ENCODE measurements around the gene TMEM271.

TMEM271 gene

DNA sequence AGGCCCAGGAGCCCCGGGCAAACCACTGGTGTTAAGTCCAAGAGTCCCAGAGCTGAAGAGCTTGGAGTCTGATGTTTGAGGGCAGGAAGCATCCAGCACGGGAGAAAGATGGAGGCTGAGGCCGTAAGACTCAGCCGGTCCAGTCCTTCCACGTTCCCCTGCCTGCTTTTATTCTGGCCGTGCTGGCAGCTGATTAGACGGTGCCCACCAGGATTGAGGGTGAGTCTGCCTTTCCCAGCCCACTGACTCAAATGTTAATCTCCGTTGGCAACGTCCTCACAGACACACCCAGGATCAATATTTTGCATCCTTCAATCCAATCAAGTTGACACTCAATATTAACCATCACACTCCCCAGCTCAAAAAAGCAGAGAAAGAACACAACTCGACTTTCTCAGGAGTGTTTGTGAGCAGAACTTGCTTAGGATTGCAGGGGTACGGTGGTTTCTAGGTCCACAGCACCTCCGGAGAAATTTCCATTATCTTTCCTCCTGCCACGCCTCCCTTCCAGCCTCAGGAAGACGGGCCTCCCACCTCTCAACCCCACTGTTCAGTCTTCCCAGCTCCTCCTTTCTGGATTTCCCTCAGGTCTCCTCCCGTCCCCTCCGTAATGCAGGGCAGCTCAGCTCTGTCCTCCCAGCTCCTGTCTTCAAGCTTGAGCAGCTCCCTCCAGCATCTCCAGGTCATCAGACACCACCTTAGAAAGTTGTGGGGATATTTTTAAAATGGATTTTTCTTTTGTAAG, 13.3 kb upstream of the TMEM271 start:
- no peak overlapping the region for H3K18ac ChIP-seq (ENCODE audit: low read length)
- no peak overlapping the region for H2AFZ ChIP-seq (ENCODE audit: insufficient read depth, low read length, poor library complexity)
- WGBS (ENCODE audit: extremely low coverage, insufficient coverage, insufficient read length): no CpG with 5 or more reads among the region's 16 CpGs
- peaks cover 5% of the 10 kb centered on the region for H3K9me3 ChIP-seq (ENCODE audit: insufficient read depth, low read depth, low read length)
- no peak overlapping the region for H3K4me2 ChIP-seq (ENCODE audit: low read length)
- H3K23ac ChIP-seq (ENCODE audit: low read length): no peak overlapping the region
- no peak overlapping the region for H2BK5ac ChIP-seq (ENCODE audit: low read depth, low read length, poor library complexity)
- no peaks in the 10 kb centered on the region for H3K79me2 ChIP-seq (ENCODE audit: control insufficient read depth, insufficient read depth, low read length, poor library complexity)
- H3K4me3 ChIP-seq (ENCODE audit: low read depth, low read length): no peak overlapping the region
- H2AK5ac ChIP-seq (ENCODE audit: low read length): no peak overlapping the region
- no peak overlapping the region for H3K27ac ChIP-seq (ENCODE audit: low read depth, low read length)
- no peak overlapping the region for H3K14ac ChIP-seq (ENCODE audit: low read length)
- H2BK120ac ChIP-seq (ENCODE audit: insufficient read depth, low read length, poor library complexity): no peak overlapping the region
- no peaks in the 10 kb centered on the region for H3K27me3 ChIP-seq (ENCODE audit: insufficient read depth, low read length)
- H3K4ac ChIP-seq (ENCODE audit: low read depth, low read length): no peak overlapping the region
- no peak overlapping the region for H4K8ac ChIP-seq (ENCODE audit: low read depth, low read length)
- H2BK12ac ChIP-seq (ENCODE audit: low read length): no peak overlapping the region
- H3K36me3 ChIP-seq (ENCODE audit: control insufficient read depth in 1 of 2, insufficient read depth in 2 of 2, low read length in 2 of 2): no peaks in the 10 kb centered on the region
- H3K9ac ChIP-seq (ENCODE audit: low read length): no peak overlapping the region
- H3K79me1 ChIP-seq (ENCODE audit: low read length): no peaks in the 10 kb centered on the region
- DNase-seq: no peak
- H4K12ac ChIP-seq (ENCODE audit: low read depth, low read length): no peak overlapping the region
- no peaks in the 10 kb centered on the region for H3K4me1 ChIP-seq (ENCODE audit: control insufficient read depth in 1 of 2, insufficient read depth in 2 of 2, low read length in 2 of 2)
- no peak overlapping the region for H4K91ac ChIP-seq (ENCODE audit: low read depth, low read length)

GRCh38 chr4:588351-588849, 12.3 kb upstream of the TMEM271 start:
- no peak overlapping the region for H3K18ac ChIP-seq (ENCODE audit: low read length)
- H3K4me3 ChIP-seq (ENCODE audit: low read depth, low read length): no peak overlapping the region
- peaks cover 5% of the 10 kb centered on the region for H3K9me3 ChIP-seq (ENCODE audit: insufficient read depth, low read depth, low read length)
- H4K91ac ChIP-seq (ENCODE audit: low read depth, low read length): no peak overlapping the region
- no peak overlapping the region for H4K8ac ChIP-seq (ENCODE audit: low read depth, low read length)
- H3K4me1 ChIP-seq (ENCODE audit: control insufficient read depth in 1 of 2, insufficient read depth in 2 of 2, low read length in 2 of 2): no peaks in the 10 kb centered on the region
- H3K79me2 ChIP-seq (ENCODE audit: control insufficient read depth, insufficient read depth, low read length, poor library complexity): no peaks in the 10 kb centered on the region
- no peak overlapping the region for H2BK5ac ChIP-seq (ENCODE audit: low read depth, low read length, poor library complexity)
- DNase-seq: no peak
- H4K12ac ChIP-seq (ENCODE audit: low read depth, low read length): no peak overlapping the region
- H2BK120ac ChIP-seq (ENCODE audit: insufficient read depth, low read length, poor library complexity): no peak overlapping the region
- H2AFZ ChIP-seq (ENCODE audit: insufficient read depth, low read length, poor library complexity): no peak overlapping the region
- H2AK5ac ChIP-seq (ENCODE audit: low read length): no peak overlapping the region
- WGBS (ENCODE audit: extremely low coverage, insufficient coverage, insufficient read length): no CpG with 5 or more reads among the region's 36 CpGs
- H3K27me3 ChIP-seq (ENCODE audit: insufficient read depth, low read length): no peaks in the 10 kb centered on the region
- H2BK12ac ChIP-seq (ENCODE audit: low read length): no peak overlapping the region
- H3K27ac ChIP-seq (ENCODE audit: low read depth, low read length): no peak overlapping the region
- H3K14ac ChIP-seq (ENCODE audit: low read length): no peak overlapping the region
- no peak overlapping the region for H3K4me2 ChIP-seq (ENCODE audit: low read length)
- no peak overlapping the region for H3K23ac ChIP-seq (ENCODE audit: low read length)
- H3K79me1 ChIP-seq (ENCODE audit: low read length): no peaks in the 10 kb centered on the region
- H3K4ac ChIP-seq (ENCODE audit: low read depth, low read length): no peak overlapping the region
- H3K9ac ChIP-seq (ENCODE audit: low read length): no peak overlapping the region
- H3K36me3 ChIP-seq (ENCODE audit: control insufficient read depth in 1 of 2, insufficient read depth in 2 of 2, low read length in 2 of 2): no peaks in the 10 kb centered on the region

- H3K4ac ChIP-seq (ENCODE audit: low read depth, low read length): no peak overlapping the region
- no peak overlapping the region for H2BK12ac ChIP-seq (ENCODE audit: low read length)
- H3K27me3 ChIP-seq (ENCODE audit: insufficient read depth, low read length): no peaks in the 10 kb centered on the region
- H3K79me1 ChIP-seq (ENCODE audit: low read length): no peaks in the 10 kb centered on the region
- H3K27ac ChIP-seq (ENCODE audit: low read depth, low read length): no peak overlapping the region
- WGBS (ENCODE audit: extremely low coverage, insufficient coverage, insufficient read length): no CpG with 5 or more reads among the region's 25 CpGs
- H4K91ac ChIP-seq (ENCODE audit: low read depth, low read length): no peak overlapping the region
- H3K18ac ChIP-seq (ENCODE audit: low read length): no peak overlapping the region
- no peak overlapping the region for H4K8ac ChIP-seq (ENCODE audit: low read depth, low read length)
- H3K14ac ChIP-seq (ENCODE audit: low read length): no peak overlapping the region
- H3K9me3 ChIP-seq (ENCODE audit: insufficient read depth, low read depth, low read length): peaks cover 5% of the 10 kb centered on the region
- H3K9ac ChIP-seq (ENCODE audit: low read length): no peak overlapping the region
- no peaks in the 10 kb centered on the region for H3K79me2 ChIP-seq (ENCODE audit: control insufficient read depth, insufficient read depth, low read length, poor library complexity)
- no peaks in the 10 kb centered on the region for H3K4me1 ChIP-seq (ENCODE audit: control insufficient read depth in 1 of 2, insufficient read depth in 2 of 2, low read length in 2 of 2)
- H3K4me2 ChIP-seq (ENCODE audit: low read length): no peak overlapping the region
- H3K4me3 ChIP-seq (ENCODE audit: low read depth, low read length): no peak overlapping the region
- no peak overlapping the region for H2BK5ac ChIP-seq (ENCODE audit: low read depth, low read length, poor library complexity)
- no peak overlapping the region for H4K12ac ChIP-seq (ENCODE audit: low read depth, low read length)
- H2BK120ac ChIP-seq (ENCODE audit: insufficient read depth, low read length, poor library complexity): no peak overlapping the region
- H2AFZ ChIP-seq (ENCODE audit: insufficient read depth, low read length, poor library complexity): no peak overlapping the region
- H2AK5ac ChIP-seq (ENCODE audit: low read length): no peak overlapping the region
- no peak for DNase-seq
- H3K36me3 ChIP-seq (ENCODE audit: control insufficient read depth in 1 of 2, insufficient read depth in 2 of 2, low read length in 2 of 2): no peaks in the 10 kb centered on the region
- H3K23ac ChIP-seq (ENCODE audit: low read length): no peak overlapping the region
These were observed 11.7 kb upstream of the TMEM271 start for GRCh38 chr4:587671-588350.

GRCh38 chr4:583820-584219, 7.7 kb upstream of the TMEM271 start:
- H3K4me1 ChIP-seq (ENCODE audit: control insufficient read depth in 1 of 2, insufficient read depth in 2 of 2, low read length in 2 of 2): no peaks in the 10 kb centered on the region
- no peak overlapping the region for H2AFZ ChIP-seq (ENCODE audit: insufficient read depth, low read length, poor library complexity)
- H3K79me1 ChIP-seq (ENCODE audit: low read length): no peaks in the 10 kb centered on the region
- H2BK12ac ChIP-seq (ENCODE audit: low read length): no peak overlapping the region
- no peak overlapping the region for H3K27ac ChIP-seq (ENCODE audit: low read depth, low read length)
- DNase-seq: no peak
- H2AK5ac ChIP-seq (ENCODE audit: low read length): no peak overlapping the region
- no peaks in the 10 kb centered on the region for H3K36me3 ChIP-seq (ENCODE audit: control insufficient read depth in 1 of 2, insufficient read depth in 2 of 2, low read length in 2 of 2)
- no peak overlapping the region for H3K4ac ChIP-seq (ENCODE audit: low read depth, low read length)
- H3K79me2 ChIP-seq (ENCODE audit: control insufficient read depth, insufficient read depth, low read length, poor library complexity): no peaks in the 10 kb centered on the region
- H3K14ac ChIP-seq (ENCODE audit: low read length): no peak overlapping the region
- H3K23ac ChIP-seq (ENCODE audit: low read length): no peak overlapping the region
- no peak overlapping the region for H3K9ac ChIP-seq (ENCODE audit: low read length)
- H4K91ac ChIP-seq (ENCODE audit: low read depth, low read length): no peak overlapping the region
- no peak overlapping the region for H2BK120ac ChIP-seq (ENCODE audit: insufficient read depth, low read length, poor library complexity)
- H4K8ac ChIP-seq (ENCODE audit: low read depth, low read length): no peak overlapping the region
- no peak overlapping the region for H3K18ac ChIP-seq (ENCODE audit: low read length)
- no CpG with 5 or more reads among the region's 2 CpGs for WGBS (ENCODE audit: extremely low coverage, insufficient coverage, insufficient read length)
- no peak overlapping the region for H4K12ac ChIP-seq (ENCODE audit: low read depth, low read length)
- no peak overlapping the region for H3K4me2 ChIP-seq (ENCODE audit: low read length)
- no peak overlapping the region for H3K4me3 ChIP-seq (ENCODE audit: low read depth, low read length)
- H3K9me3 ChIP-seq (ENCODE audit: insufficient read depth, low read depth, low read length): peaks cover 7% of the 10 kb centered on the region
- no peak overlapping the region for H2BK5ac ChIP-seq (ENCODE audit: low read depth, low read length, poor library complexity)
- H3K27me3 ChIP-seq (ENCODE audit: insufficient read depth, low read length): peaks cover 12% of the 10 kb centered on the region
